GF-D8 (cell line): Measurements from ENCODE around the gene SAMD14.

Experiments used
- DNase-seq: peaks from one replicate; lab custom pipeline; 2025; lab: John Stamatoyannopoulos, UW

Gene SAMD14

GRCh38 chr17:50165066-50165465 is 35.1 kb upstream of the SAMD14 start:
- no peak for DNase-seq

- DNase-seq: no peak
These were observed 34.7 kb upstream of the SAMD14 start for GRCh38 chr17:50164697-50164988.

- no peak for DNase-seq
These were observed 34.1 kb upstream of the SAMD14 start for GRCh38 chr17:50163843-50164696.

- DNase-seq: no peak
These were observed 32.7 kb upstream of the SAMD14 start for GRCh38 chr17:50162466-50163254.

GRCh38 chr17:50161911-50162288 is 31.9 kb upstream of the SAMD14 start:
- no peak for DNase-seq

GRCh38 chr17:50161023-50161910 is 31.3 kb upstream of the SAMD14 start:
- DNase-seq: peak; percentile 26

- DNase-seq: no peak
These were observed 27.9 kb upstream of the SAMD14 start for GRCh38 chr17:50157891-50158290.

GRCh38 chr17:50155115-50155819 is 25.3 kb upstream of the SAMD14 start:
- no peak for DNase-seq

- no peak for DNase-seq
These were observed 24.6 kb upstream of the SAMD14 start for GRCh38 chr17:50154604-50155003.

GRCh38 chr17:50153650-50154575 is 24.0 kb upstream of the SAMD14 start:
- no peak for DNase-seq

GRCh38 chr17:50152736-50153135 is 22.8 kb upstream of the SAMD14 start:
- no peak for DNase-seq

- peak; percentile 39 for DNase-seq
These were observed 22.1 kb upstream of the SAMD14 start for GRCh38 chr17:50151937-50152547.

- peak; percentile 61 for DNase-seq
These were observed 21.3 kb upstream of the SAMD14 start for GRCh38 chr17:50151041-50151936.

- DNase-seq: no peak
These were observed 20.5 kb upstream of the SAMD14 start, which contains the start of gene PPP1R9B for GRCh38 chr17:50150354-50151040. Gene PPP1R9B, minus strand, starts transcription at chr17:50150677. Its CDS starts 164 bp downstream, at chr17:50150513.

- DNase-seq: no peak
These were observed 19.7 kb upstream of the SAMD14 start for GRCh38 chr17:50149417-50150353.

- no peak for DNase-seq
These were observed 19.1 kb upstream of the SAMD14 start for GRCh38 chr17:50149091-50149416.
